Prostate gland (tissue), 2 donors: ENCODE measurements around the gene ELOVL4. TPM values are rescaled to one million over a fixed set of nuclear protein-coding genes. Genes with fewer than 3 reads are reported as not detected.

Source experiments
- DNase-seq: peaks from one replicate; pipeline ENCODE4 v3.0.0-alpha.2; 2019; ENCODE audit warnings: low spot score
- H3K27ac ChIP-seq, 2 donors: fragments of 200-600 bp; sonication (generic); 2 replicates each; pipeline ENCODE4 v1.5.1; 2017 to 2019
- H3K27me3 ChIP-seq: fragments of 200-600 bp; sonication (generic); replicated peaks from 2 replicates; pipeline ENCODE4 v1.5.1; 2019; ENCODE audit not compliant: insufficient read depth
- H3K36me3 ChIP-seq, 2 donors: fragments of 200-600 bp; sonication (generic); 1 replicate in 1 of 2; 2 replicates in 1 of 2; pipeline versions ENCODE4 v1.5.1 to v1.8.1; 2017 to 2019
- H3K4me1 ChIP-seq: fragments of 200-600 bp; sonication (generic); replicated peaks from 2 replicates; pipeline ENCODE4 v1.5.1; 2019
- H3K4me3 ChIP-seq, 2 donors: fragments of 200-600 bp; sonication (generic); 2 replicates each; pipeline ENCODE4 v1.5.1; 2017 to 2019
- H3K9me3 ChIP-seq: fragments of 200-600 bp; sonication (generic); 2 replicates; pipeline ENCODE4 v1.5.1; 2017
- POLR2A ChIP-seq: fragments of 450-650 bp; IDR thresholded peaks from one replicate; pipeline ENCODE4 v1.6.1; 2016; ENCODE audit warnings: antibody characterized with exemption, mild to moderate bottlenecking
- POLR2AphosphoS5 ChIP-seq: sonication (generic); formaldehyde crosslinking; IDR thresholded peaks from one replicate; pipeline ENCODE4 v1.6.1; 2017; ENCODE audit warnings: antibody characterized with exemption
- WGBS: methylation state at CpG from one replicate; pipeline ENCODE4 v1.1.5; 2018; 5-methylcytosine and 5-hydroxymethylcytosine counted together
- intact Hi-C: fragments of 100-400 bp; cut with DNase I; formaldehyde crosslinking; loops from one replicate; pipeline ENCODE4 v1.14.2; 2022
- total RNA-seq, 2 donors: library from RNA; depleted of rRNA; stranded (reverse); fragments of >200 nt; gene quantifications; one replicate each; pipeline ENCODE4 v1.1.0, GENCODE V29; 2016
- TF ChIP-seq, protein P1 (sequence below), 4 experiments: fragments of 200-600 bp in 2 of 4; fragments of 450-650 bp in 2 of 4; sonication (generic) in 2 of 4; IDR thresholded peaks; 1 replicate in 3 of 4; 2 replicates in 1 of 4; pipeline ENCODE4 v1.5.1; 2016 to 2019; ENCODE audit warnings: antibody characterized with exemption in 4 of 4, mild to moderate bottlenecking in 2 of 4, moderate library complexity in 2 of 4

ELOVL4 gene
- total RNA-seq, 2 donors from 2014 or later: 5.8 TPM

GRCh38 chr6:79985128-79985527 lies 37.8 kb upstream of the ELOVL4 start:
- Histone ChIP-seq H3K27me3 (no peaks in the 10 kb centered on the region), H3K4me3 (no peak overlapping the region), H3K27ac (no peak overlapping the region), H3K36me3 (no peaks in the 10 kb centered on the region), H3K9me3 (no peaks in the 10 kb centered on the region), H3K4me1 (no peaks in the 10 kb centered on the region)
- no peak for DNase-seq
- intact Hi-C loops: no loop called here
- TF ChIP-seq, protein P1, sequence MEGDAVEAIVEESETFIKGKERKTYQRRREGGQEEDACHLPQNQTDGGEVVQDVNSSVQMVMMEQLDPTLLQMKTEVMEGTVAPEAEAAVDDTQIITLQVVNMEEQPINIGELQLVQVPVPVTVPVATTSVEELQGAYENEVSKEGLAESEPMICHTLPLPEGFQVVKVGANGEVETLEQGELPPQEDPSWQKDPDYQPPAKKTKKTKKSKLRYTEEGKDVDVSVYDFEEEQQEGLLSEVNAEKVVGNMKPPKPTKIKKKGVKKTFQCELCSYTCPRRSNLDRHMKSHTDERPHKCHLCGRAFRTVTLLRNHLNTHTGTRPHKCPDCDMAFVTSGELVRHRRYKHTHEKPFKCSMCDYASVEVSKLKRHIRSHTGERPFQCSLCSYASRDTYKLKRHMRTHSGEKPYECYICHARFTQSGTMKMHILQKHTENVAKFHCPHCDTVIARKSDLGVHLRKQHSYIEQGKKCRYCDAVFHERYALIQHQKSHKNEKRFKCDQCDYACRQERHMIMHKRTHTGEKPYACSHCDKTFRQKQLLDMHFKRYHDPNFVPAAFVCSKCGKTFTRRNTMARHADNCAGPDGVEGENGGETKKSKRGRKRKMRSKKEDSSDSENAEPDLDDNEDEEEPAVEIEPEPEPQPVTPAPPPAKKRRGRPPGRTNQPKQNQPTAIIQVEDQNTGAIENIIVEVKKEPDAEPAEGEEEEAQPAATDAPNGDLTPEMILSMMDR (IDR thresholded peaks at IDR 0.05): no peak
- no peak for TF ChIP-seq POLR2A
- no peak for TF ChIP-seq POLR2AphosphoS5

DNA sequence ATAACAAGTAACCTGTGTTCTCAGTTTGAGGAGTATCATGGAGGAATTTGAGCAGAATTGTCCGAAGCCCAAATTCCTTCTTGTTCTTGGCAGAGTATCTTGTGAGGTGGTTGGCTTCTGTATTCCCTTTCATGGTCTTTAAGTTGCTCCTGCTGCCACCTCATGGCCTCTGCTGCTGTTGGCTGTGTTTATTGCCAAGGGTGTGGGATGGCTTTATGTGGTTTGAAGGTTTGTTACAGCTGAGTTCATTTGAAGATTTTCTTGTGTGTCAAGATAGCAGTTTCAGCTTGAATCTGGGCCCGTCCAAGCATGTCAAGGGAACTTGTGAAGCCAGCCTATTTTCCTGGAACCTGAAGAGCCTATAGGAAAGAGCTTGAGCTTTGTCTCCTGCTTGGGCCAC lies 36.9 kb upstream of the ELOVL4 start:
- H3K27me3 ChIP-seq: no peaks in the 10 kb centered on the region
- no peaks in the 10 kb centered on the region for H3K9me3 ChIP-seq
- WGBS: 18% methylated on average over 2 of the region's 2 CpGs
- intact Hi-C loops: no loop called here
- no peaks in the 10 kb centered on the region for H3K4me1 ChIP-seq
- no peak overlapping the region for H3K27ac ChIP-seq
- H3K4me3 ChIP-seq: no peak overlapping the region
- TF ChIP-seq, protein P1 (IDR thresholded peaks at IDR 0.05): peak in 1 of 4 experiments; percentile 11
- TF ChIP-seq POLR2A (no peak), POLR2AphosphoS5 (no peak)
- no peaks in the 10 kb centered on the region for H3K36me3 ChIP-seq
- peak; percentile 6 for DNase-seq

- H3K27me3 ChIP-seq: no peaks in the 10 kb centered on the region
- no peak for DNase-seq
- no peak overlapping the region for H3K4me3 ChIP-seq
- no peaks in the 10 kb centered on the region for H3K36me3 ChIP-seq
- no peaks in the 10 kb centered on the region for H3K4me1 ChIP-seq
- H3K9me3 ChIP-seq: no peaks in the 10 kb centered on the region
- intact Hi-C loops: no loop called here
- 94% methylated on average over 4 of the region's 4 CpGs for WGBS
- no peak overlapping the region for H3K27ac ChIP-seq
- TF ChIP-seq POLR2A (no peak), POLR2AphosphoS5 (no peak)
- TF ChIP-seq, protein P1 (IDR thresholded peaks at IDR 0.05): no peak
Measured at GRCh38 chr6:79981652-79982051, 34.3 kb upstream of the ELOVL4 start.

GRCh38 chr6:79971193-79971592 lies 23.8 kb upstream of the ELOVL4 start:
- intact Hi-C loops: no loop called here
- DNase-seq: no peak
- no peak overlapping the region for H3K27ac ChIP-seq
- H3K9me3 ChIP-seq: no peaks in the 10 kb centered on the region
- H3K27me3 ChIP-seq: no peaks in the 10 kb centered on the region
- H3K4me1 ChIP-seq: no peaks in the 10 kb centered on the region
- no peaks in the 10 kb centered on the region for H3K36me3 ChIP-seq
- TF ChIP-seq, protein P1 (IDR thresholded peaks at IDR 0.05): no peak
- TF ChIP-seq POLR2AphosphoS5: no peak
- no peak for TF ChIP-seq POLR2A
- no peak overlapping the region for H3K4me3 ChIP-seq

- TF ChIP-seq POLR2A (no peak), POLR2AphosphoS5 (no peak)
- TF ChIP-seq, protein P1 (IDR thresholded peaks at IDR 0.05): no peak
- 91% methylated on average over 5 of the region's 5 CpGs for WGBS
- intact Hi-C loops: no loop called here
Measured at GRCh38 chr6:79969784-79970183, 22.4 kb upstream of the ELOVL4 start.

More at GRCh38 chr6:79969784-79970183, 22.4 kb upstream of the ELOVL4 start:
- no peak overlapping the region for H3K4me3 ChIP-seq
- H3K36me3 ChIP-seq: no peaks in the 10 kb centered on the region
- H3K27ac ChIP-seq: no peak overlapping the region
- no peaks in the 10 kb centered on the region for H3K27me3 ChIP-seq
- no peaks in the 10 kb centered on the region for H3K4me1 ChIP-seq
- no peaks in the 10 kb centered on the region for H3K9me3 ChIP-seq
- no peak for DNase-seq
